Bronchial epithelial cell (primary cell): ENCODE measurements around the gene METTL23. TPM values are rescaled to one million over a fixed set of nuclear protein-coding genes. Genes with fewer than 3 reads are reported as not detected.
"Not testable (repeated sequence)": the region's sequence is repeated elsewhere in the genome, so short reads cannot be mapped to it uniquely, and the experiment has no call there.

Experiments
- DNase-seq: peaks from one replicate; pipeline ENCODE4 v3.0.0-alpha.2; 2010; ENCODE audit warnings: low read depth
- FAIRE-seq: peaks from 2 replicates; lab custom pipeline; 2011; peaks lifted over from hg19 to GRCh38; lab: Jason Lieb, UNC
- H3K27me3 ChIP-seq: 2 replicates; pipeline ENCODE4 v1.5.1; 2011; ENCODE audit warnings: low read length; ENCODE audit not compliant: control insufficient read depth, insufficient read depth
- H3K36me3 ChIP-seq: 2 replicates; pipeline ENCODE4 v1.5.1; 2011; ENCODE audit warnings: low read length; ENCODE audit not compliant: control insufficient read depth, insufficient read depth
- H3K4me3 ChIP-seq: 2 replicates; pipeline ENCODE4 v1.5.1; 2011; ENCODE audit warnings: mild to moderate bottlenecking, low read depth, low read length, control low read depth
- CTCF ChIP-seq: IDR thresholded peaks from 2 replicates; pipeline ENCODE4 v1.5.1; 2011; ENCODE audit warnings: mild to moderate bottlenecking, moderate library complexity, low read length, control low read depth, inconsistent platforms; ENCODE audit not compliant: insufficient read depth, severe bottlenecking
- total RNA-seq: library from RNA; depleted of rRNA; stranded (reverse); fragments of >200 nt; gene quantifications from 2 replicates; pipeline ENCODE4 v1.2.1, GENCODE V29; 2014

The METTL23 gene
- total RNA-seq, 1 donor from 2014 or later: 18.7 TPM

GRCh38 chr17:76721463-76721862, 5.2 kb upstream of the METTL23 start:
- no peak for DNase-seq
- no peaks in the 10 kb centered on the region for H3K27me3 ChIP-seq
- peaks cover 29% of the 10 kb centered on the region for H3K36me3 ChIP-seq
- no peak for TF ChIP-seq CTCF
- H3K4me3 ChIP-seq: no peak overlapping the region
- FAIRE-seq: no peak

- DNase-seq (no peak), FAIRE-seq (no peak)
- no peak for TF ChIP-seq CTCF
- no peak overlapping the region for H3K4me3 ChIP-seq
- peaks cover 29% of the 10 kb centered on the region for H3K36me3 ChIP-seq
- H3K27me3 ChIP-seq: no peaks in the 10 kb centered on the region
Observed at GRCh38 chr17:76722279-76722678, 4.4 kb upstream of the METTL23 start.

- H3K36me3 ChIP-seq: peaks cover 29% of the 10 kb centered on the region
- H3K27me3 ChIP-seq, FAIRE-seq, H3K4me3 ChIP-seq, DNase-seq: not testable (repeated sequence)
Observed at GRCh38 chr17:76722977-76723376, 3.7 kb upstream of the METTL23 start.

- DNase-seq: no peak
- no peak overlapping the region for H3K4me3 ChIP-seq
- TF ChIP-seq CTCF: no peak
- peaks cover 24% of the 10 kb centered on the region for H3K36me3 ChIP-seq
- no peak for FAIRE-seq
- H3K27me3 ChIP-seq: no peaks in the 10 kb centered on the region
Observed at GRCh38 chr17:76723812-76724211, 2.8 kb upstream of the METTL23 start.

GRCh38 chr17:76725580-76726230, 934 bp upstream of the METTL23 start:
- Histone ChIP-seq H3K36me3 (peaks cover 14% of the 10 kb centered on the region), H3K4me3 (peak overlapping the region; percentile 98), H3K27me3 (no peaks in the 10 kb centered on the region)
- DNase-seq: no peak
- FAIRE-seq: no peak
- TF ChIP-seq CTCF: no peak

- DNase-seq: peak; percentile 86
- no peaks in the 10 kb centered on the region for H3K27me3 ChIP-seq
- FAIRE-seq: no peak
- TF ChIP-seq CTCF: no peak
- peaks cover 14% of the 10 kb centered on the region for H3K36me3 ChIP-seq
- H3K4me3 ChIP-seq: peak within 1 kb of the TSS; percentile 98
Observed at GRCh38 chr17:76726231-76726775, 336 bp upstream of the METTL23 start, which contains the start of gene JMJD6. TSS of gene JMJD6 (minus strand) at chr17:76726606. CDS start at chr17:76726475, 131 bp downstream.
